Urothelium cell line (cell line): ENCODE measurements around the gene ANO2.

Experiments
- DNase-seq: peaks from one replicate; pipeline ENCODE4 v3.0.0; 2011; ENCODE audit warnings: low spot score, mixed read lengths
- FAIRE-seq: peaks from 2 replicates; lab custom pipeline; 2011; peaks lifted over from hg19 to GRCh38; lab: Jason Lieb, UNC

ANO2 gene

GRCh38 chr12:5784462-5785130 lies 160.5 kb downstream of the ANO2 start:
- FAIRE-seq (no peak), DNase-seq (no peak)

- no peak for FAIRE-seq
Measured at GRCh38 chr12:5783289-5783920, 161.7 kb downstream of the ANO2 start.

GRCh38 chr12:5780536-5780935 lies 164.5 kb downstream of the ANO2 start:
- FAIRE-seq (no peak), DNase-seq (no peak)

More at GRCh38 chr12:5783289-5783920, 161.7 kb downstream of the ANO2 start:
- no peak for DNase-seq

GRCh38 chr12:5779401-5779800 lies 165.7 kb downstream of the ANO2 start:
- DNase-seq, result no peak
- FAIRE-seq, result peak; percentile 56

- DNase-seq, result no peak
Measured at GRCh38 chr12:5778821-5779220, 166.2 kb downstream of the ANO2 start.

GRCh38 chr12:5777451-5777850 lies 167.6 kb downstream of the ANO2 start:
- no peak for FAIRE-seq

More at GRCh38 chr12:5778821-5779220, 166.2 kb downstream of the ANO2 start:
- FAIRE-seq, result no peak

GRCh38 chr12:5776091-5776490 lies 169.0 kb downstream of the ANO2 start:
- DNase-seq (no peak), FAIRE-seq (no peak)

More at GRCh38 chr12:5777451-5777850, 167.6 kb downstream of the ANO2 start:
- no peak for DNase-seq

- DNase-seq (no peak), FAIRE-seq (no peak)
Measured at GRCh38 chr12:5773550-5773949, 171.5 kb downstream of the ANO2 start.

- DNase-seq (no peak), FAIRE-seq (no peak)
Measured at GRCh38 chr12:5771756-5772155, 173.3 kb downstream of the ANO2 start.

GRCh38 chr12:5770727-5771126 lies 174.3 kb downstream of the ANO2 start:
- DNase-seq (no peak), FAIRE-seq (no peak)

- DNase-seq, result no peak
- FAIRE-seq, result peak; percentile 17
Measured at GRCh38 chr12:5768581-5769196, 176.4 kb downstream of the ANO2 start.

- FAIRE-seq (no peak), DNase-seq (no peak)
Measured at GRCh38 chr12:5768171-5768570, 176.9 kb downstream of the ANO2 start.

GRCh38 chr12:5758347-5758746 lies 186.7 kb downstream of the ANO2 start:
- no peak for FAIRE-seq
- no peak for DNase-seq

GRCh38 chr12:5756338-5756842 lies 188.7 kb downstream of the ANO2 start:
- FAIRE-seq (no peak), DNase-seq (no peak)

- no peak for DNase-seq
- no peak for FAIRE-seq
Measured at GRCh38 chr12:5748027-5748426, 197.0 kb downstream of the ANO2 start.

GRCh38 chr12:5746917-5747316 lies 198.1 kb downstream of the ANO2 start:
- FAIRE-seq (no peak), DNase-seq (no peak)

GRCh38 chr12:5746036-5746908 lies 198.8 kb downstream of the ANO2 start:
- no peak for FAIRE-seq
- no peak for DNase-seq

- DNase-seq (peak; percentile 86), FAIRE-seq (peak; percentile 23)
Measured at GRCh38 chr12:5745251-5745888, 199.7 kb downstream of the ANO2 start.

GRCh38 chr12:5742258-5742657 lies 202.8 kb downstream of the ANO2 start:
- FAIRE-seq, result no peak
- DNase-seq, result no peak

- FAIRE-seq (peak; percentile 20), DNase-seq (no peak)
Measured at GRCh38 chr12:5739917-5740316, 205.1 kb downstream of the ANO2 start.
